A549 (cell line): Measurements from ENCODE around the gene TTC7B. TPM values are rescaled to one million over a fixed set of nuclear protein-coding genes. Genes with fewer than 3 reads are reported as not detected.

Source experiments
- ATAC-seq, 2 experiments: fragments of 200-7000 bp in 1 of 2; fragments of >200 bp in 1 of 2; cut with Nextera tagmentation in 1 of 2; cut with Tn5 transposase in 1 of 2; 3 replicates each; pipeline versions ENCODE4 v1.8.0 to v1.9.1; 2018 to 2020; ENCODE audit warnings: mild to moderate bottlenecking in 1 of 2, moderate library complexity in 1 of 2
- CTCF ChIA-PET: fragments of 300-600 bp; sonication (Branson Sonifier 250); formaldehyde crosslinking; extraction: SDS; loops from one replicate; lab custom pipeline; 2021; ENCODE audit warnings: antibody characterized with exemption, inconsistent platforms; lab: Yijun Ruan, JAX
- POLR2A ChIA-PET: fragments of 350-600 bp; formaldehyde crosslinking; extraction: SDS; loops from one replicate; lab custom pipeline; 2021; ENCODE audit warnings: antibody characterized with exemption, inconsistent platforms; lab: Yijun Ruan, JAX
- DNase-seq, 2 experiments: peaks; one replicate each; pipeline versions ENCODE4 v3.0.0 to v3.0.0-alpha.2; 2011 to 2016; ENCODE audit warnings: low read depth in 1 of 2, low spot score in 1 of 2
- FAIRE-seq: peaks from 2 replicates; lab custom pipeline; 2011; peaks lifted over from hg19 to GRCh38; lab: Jason Lieb, UNC
- H3K27ac ChIP-seq, 2 experiments: fragments of >200 bp; sonication (Bioruptor Twin); formaldehyde crosslinking; 3 replicates each; pipeline ENCODE4 v1.5.1; 2016 to 2017
- H3K4me1 ChIP-seq: fragments of >200 bp; sonication (Bioruptor Twin); formaldehyde crosslinking; 3 replicates; pipeline ENCODE4 v1.6.1; 2016
- H3K4me2 ChIP-seq: fragments of >200 bp; sonication (Bioruptor Twin); formaldehyde crosslinking; 3 replicates; pipeline ENCODE4 v1.6.1; 2016
- H3K4me3 ChIP-seq: fragments of >200 bp; sonication (Bioruptor Twin); formaldehyde crosslinking; 3 replicates; pipeline ENCODE4 v1.5.1; 2016
- H3K9me3 ChIP-seq: fragments of >200 bp; sonication (Bioruptor Twin); formaldehyde crosslinking; 3 replicates; pipeline ENCODE4 v1.6.1; 2016
- CEBPB ChIP-seq, 2 experiments: fragments of >200 bp in 1 of 2; sonication (Bioruptor Twin) in 1 of 2; formaldehyde crosslinking in 1 of 2; IDR thresholded peaks; 2 replicates each; pipeline ENCODE4 v1.6.1; 2012 to 2016
- CHD4 ChIP-seq: fragments of 200-600 bp; sonication (generic); IDR thresholded peaks from 2 replicates; pipeline ENCODE4 v1.6.1; 2016; ENCODE audit warnings: antibody characterized with exemption, mild to moderate bottlenecking, borderline replicate concordance
- EHF ChIP-seq: fragments of 250-450 bp; sonication (Bioruptor Pico); IDR thresholded peaks from 2 replicates; pipeline ENCODE4 v1.5.0; 2020; ENCODE audit warnings: mild to moderate bottlenecking
- FOXS1 ChIP-seq: fragments of 250-450 bp; sonication (Bioruptor Pico); IDR thresholded peaks from 2 replicates; pipeline ENCODE4 v1.5.0; 2020; ENCODE audit warnings: mild to moderate bottlenecking, moderate library complexity
- JUNB ChIP-seq: fragments of >200 bp; sonication (Bioruptor Twin); formaldehyde crosslinking; IDR thresholded peaks from 2 replicates; pipeline ENCODE4 v1.6.1; 2016
- KDM1A ChIP-seq: fragments of 200-600 bp; sonication (generic); IDR thresholded peaks from 2 replicates; pipeline ENCODE4 v1.6.1; 2016; ENCODE audit warnings: low read depth, mild to moderate bottlenecking
- KDM5A ChIP-seq: fragments of 200-600 bp; sonication (generic); IDR thresholded peaks from 2 replicates; pipeline ENCODE4 v1.6.1; 2016; ENCODE audit warnings: antibody characterized with exemption, mild to moderate bottlenecking
- MYC ChIP-seq: IDR thresholded peaks from 2 replicates; pipeline ENCODE4 v1.6.1; 2012; ENCODE audit warnings: mild to moderate bottlenecking, inconsistent platforms, low read length, improper control_type of control experiment, borderline replicate concordance
- PHF8 ChIP-seq: fragments of 200-600 bp; sonication (generic); IDR thresholded peaks from 2 replicates; pipeline ENCODE4 v1.6.1; 2016; ENCODE audit warnings: low read depth, mild to moderate bottlenecking, antibody characterized with exemption, moderate library complexity, borderline replicate concordance
- RARB ChIP-seq: fragments of 250-450 bp; sonication (Bioruptor Pico); IDR thresholded peaks from 2 replicates; pipeline ENCODE4 v1.8.0; 2021; ENCODE audit warnings: mild to moderate bottlenecking, moderate library complexity
- RFX5 ChIP-seq: fragments of 450-650 bp; IDR thresholded peaks from 2 replicates; pipeline ENCODE4 v1.7.1; 2014; ENCODE audit warnings: antibody characterized with exemption, mild to moderate bottlenecking, moderate library complexity
- TFCP2L1 ChIP-seq: fragments of 250-450 bp; sonication (Bioruptor Pico); IDR thresholded peaks from 2 replicates; pipeline ENCODE4 v1.5.0; 2021; ENCODE audit warnings: mild to moderate bottlenecking
- ZC3H11A ChIP-seq: fragments of 450-650 bp; IDR thresholded peaks from 2 replicates; pipeline ENCODE4 v1.6.1; 2014; ENCODE audit warnings: antibody characterized with exemption, mild to moderate bottlenecking
- ZFP36 ChIP-seq: fragments of 450-650 bp; IDR thresholded peaks from 2 replicates; pipeline ENCODE4 v1.6.1; 2014; ENCODE audit warnings: borderline replicate concordance; ENCODE audit not compliant: partially characterized antibody
- whole genome bisulfite sequencing: methylation state at CpG from one replicate; pipeline ENCODE4 v1.1.6; 2017; ENCODE audit errors: missing lambda C conversion rate; 5-methylcytosine and 5-hydroxymethylcytosine counted together
- polyA plus RNA-seq, 4 experiments: library from polyadenylated mRNA; depleted of rRNA in 3 of 4; stranded (reverse); fragments of >200 nt; fragmentation: RNase III in 1 of 4; extraction: RNeasy Plus Mini Kit Qiagen cat#74134 plus additional on column Dnase treatment in 1 of 4; gene quantifications; 2 replicates in 3 of 4; 3 replicates in 1 of 4; pipeline ENCODE4 v1.2.3, GENCODE V29; 2011 to 2017
- TF ChIP-seq, protein P1 (sequence below): fragments of >200 bp; sonication (Bioruptor Twin); formaldehyde crosslinking; IDR thresholded peaks from 3 replicates; pipeline ENCODE4 v1.6.1; 2016
- TF ChIP-seq, protein P2 (sequence below): fragments of 450-650 bp; IDR thresholded peaks from 2 replicates; pipeline ENCODE4 v1.6.1; 2014; ENCODE audit warnings: antibody characterized with exemption
- TF ChIP-seq, protein P3 (sequence below): IDR thresholded peaks from 2 replicates; pipeline ENCODE4 v1.6.1; 2012
- TF ChIP-seq, protein P4 (sequence below): fragments of >200 bp; sonication (Bioruptor Twin); formaldehyde crosslinking; IDR thresholded peaks from 3 replicates; pipeline ENCODE4 v1.5.1; 2016

TTC7B gene
- polyA plus RNA-seq, 2 of the 4 experiments (the other 2 are of a cell fraction), result 16.6 to 28.0 TPM

DNA sequence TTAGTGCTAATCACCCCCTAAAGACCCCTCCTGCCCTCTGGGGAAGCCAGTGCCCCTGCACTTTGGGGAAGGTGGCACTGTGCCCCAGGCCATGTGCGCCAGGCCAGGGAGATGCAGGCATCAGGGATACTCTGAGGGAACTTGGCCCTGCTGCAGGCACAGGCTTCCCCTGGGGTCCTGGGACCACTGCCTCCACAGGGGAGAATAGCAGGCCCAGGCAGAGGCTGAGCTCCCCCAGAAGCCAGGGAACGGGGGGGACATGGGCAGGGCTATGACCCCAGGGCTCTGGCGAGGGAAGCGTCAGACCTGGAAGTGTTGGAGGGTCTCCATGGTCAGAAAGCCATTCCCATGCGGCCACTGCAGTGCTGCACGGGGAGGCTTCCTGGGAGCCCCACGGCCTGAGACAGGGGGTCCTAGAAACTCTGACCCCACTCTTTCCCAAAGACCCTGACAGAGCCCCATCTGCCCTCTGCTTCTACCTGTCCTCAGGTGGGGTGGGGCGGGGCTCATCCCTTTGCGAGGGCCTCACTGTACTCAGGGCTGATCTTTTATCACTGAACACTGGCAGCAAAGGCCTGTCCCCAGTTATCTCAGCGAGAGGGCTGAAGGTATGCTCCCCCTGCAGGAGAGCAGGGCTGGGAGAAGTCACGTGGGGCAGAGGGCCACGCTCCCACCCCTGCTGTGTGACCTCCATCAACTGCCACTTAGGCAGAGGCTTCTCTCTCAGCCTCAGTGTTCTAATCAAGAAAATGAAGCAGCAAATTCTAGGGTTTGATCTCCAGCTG, 259.4 kb downstream of the TTC7B start:
- FAIRE-seq, result no peak

DNA sequence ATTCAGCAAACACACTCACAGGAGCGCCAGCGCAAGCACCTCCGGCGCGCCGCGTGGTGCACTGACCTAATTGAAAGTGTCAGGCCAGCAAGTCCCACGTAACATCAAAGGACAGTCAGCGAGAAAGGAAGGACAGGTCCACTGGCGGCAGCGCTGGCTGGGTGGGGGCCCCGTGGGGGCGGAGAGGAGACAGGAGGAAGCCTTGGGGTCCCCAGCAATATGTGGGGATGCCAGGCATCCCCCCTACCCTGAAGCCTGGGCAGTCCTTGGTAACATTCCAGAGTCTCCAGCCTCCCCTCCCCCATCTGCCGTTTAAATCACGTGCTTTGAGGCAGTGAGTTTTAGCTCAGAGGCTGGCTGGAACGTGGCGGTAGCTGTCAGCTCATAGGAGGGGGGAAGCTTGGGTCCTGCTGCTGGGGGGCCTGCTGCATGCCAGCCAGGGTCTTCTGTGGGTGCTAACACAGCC, 260.2 kb downstream of the TTC7B start:
- Histone ChIP-seq H3K4me3 (no peak overlapping the region), H3K9me3 (no peaks in the 10 kb centered on the region), H3K4me2 (no peak overlapping the region), H3K27ac (no peak overlapping the region), H3K4me1 (no peaks in the 10 kb centered on the region)
- CTCF ChIA-PET, result no interaction called here
- no peak for ATAC-seq
- POLR2A ChIA-PET, result no interaction called here
- WGBS, result 83% methylated on average over 14 of the region's 17 CpGs
- no peak for TF ChIP-seq FOXS1 (CRISPR knock-in tag)
- no peak for TF ChIP-seq RARB (CRISPR knock-in tag)
- TF ChIP-seq EHF (CRISPR knock-in tag), result no peak
- no peak for TF ChIP-seq ZC3H11A
- no peak for TF ChIP-seq JUNB
- TF ChIP-seq, protein P1, sequence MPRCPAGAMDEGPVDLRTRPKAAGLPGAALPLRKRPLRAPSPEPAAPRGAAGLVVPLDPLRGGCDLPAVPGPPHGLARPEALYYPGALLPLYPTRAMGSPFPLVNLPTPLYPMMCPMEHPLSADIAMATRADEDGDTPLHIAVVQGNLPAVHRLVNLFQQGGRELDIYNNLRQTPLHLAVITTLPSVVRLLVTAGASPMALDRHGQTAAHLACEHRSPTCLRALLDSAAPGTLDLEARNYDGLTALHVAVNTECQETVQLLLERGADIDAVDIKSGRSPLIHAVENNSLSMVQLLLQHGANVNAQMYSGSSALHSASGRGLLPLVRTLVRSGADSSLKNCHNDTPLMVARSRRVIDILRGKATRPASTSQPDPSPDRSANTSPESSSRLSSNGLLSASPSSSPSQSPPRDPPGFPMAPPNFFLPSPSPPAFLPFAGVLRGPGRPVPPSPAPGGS, result no peak
- TF ChIP-seq, protein P2, sequence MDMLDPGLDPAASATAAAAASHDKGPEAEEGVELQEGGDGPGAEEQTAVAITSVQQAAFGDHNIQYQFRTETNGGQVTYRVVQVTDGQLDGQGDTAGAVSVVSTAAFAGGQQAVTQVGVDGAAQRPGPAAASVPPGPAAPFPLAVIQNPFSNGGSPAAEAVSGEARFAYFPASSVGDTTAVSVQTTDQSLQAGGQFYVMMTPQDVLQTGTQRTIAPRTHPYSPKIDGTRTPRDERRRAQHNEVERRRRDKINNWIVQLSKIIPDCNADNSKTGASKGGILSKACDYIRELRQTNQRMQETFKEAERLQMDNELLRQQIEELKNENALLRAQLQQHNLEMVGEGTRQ, result no peak
- FAIRE-seq, result no peak
- DNase-seq, result no peak

More for the DNA sequence above, 259.4 kb downstream of the TTC7B start:
- ATAC-seq, result no peak
- no peaks in the 10 kb centered on the region for H3K9me3 ChIP-seq
- H3K27ac ChIP-seq, result no peak overlapping the region
- H3K4me3 ChIP-seq, result no peak overlapping the region
- CTCF ChIA-PET, result interaction anchor here (1.1 kb wide), 1 partner anchor 356 kb away, joined by 6 read pairs; no protein-coding TSS in a partner anchor
- WGBS, result 80% methylated on average over 7 of the region's 12 CpGs
- no peaks in the 10 kb centered on the region for H3K4me1 ChIP-seq
- no peak for TF ChIP-seq MYC
- no peak for TF ChIP-seq CEBPB (IDR thresholded peaks at IDR 0.05)
- TF ChIP-seq KDM1A, result no peak
- no peak for TF ChIP-seq CHD4
- TF ChIP-seq KDM5A, result no peak
- TF ChIP-seq, protein P3, sequence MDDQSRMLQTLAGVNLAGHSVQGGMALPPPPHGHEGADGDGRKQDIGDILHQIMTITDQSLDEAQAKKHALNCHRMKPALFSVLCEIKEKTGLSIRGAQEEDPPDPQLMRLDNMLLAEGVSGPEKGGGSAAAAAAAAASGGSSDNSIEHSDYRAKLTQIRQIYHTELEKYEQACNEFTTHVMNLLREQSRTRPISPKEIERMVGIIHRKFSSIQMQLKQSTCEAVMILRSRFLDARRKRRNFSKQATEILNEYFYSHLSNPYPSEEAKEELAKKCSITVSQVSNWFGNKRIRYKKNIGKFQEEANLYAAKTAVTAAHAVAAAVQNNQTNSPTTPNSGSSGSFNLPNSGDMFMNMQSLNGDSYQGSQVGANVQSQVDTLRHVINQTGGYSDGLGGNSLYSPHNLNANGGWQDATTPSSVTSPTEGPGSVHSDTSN, result no peak
- TF ChIP-seq PHF8, result no peak
- TF ChIP-seq RFX5, result no peak
- no peak for TF ChIP-seq ZFP36
- TF ChIP-seq, protein P4, sequence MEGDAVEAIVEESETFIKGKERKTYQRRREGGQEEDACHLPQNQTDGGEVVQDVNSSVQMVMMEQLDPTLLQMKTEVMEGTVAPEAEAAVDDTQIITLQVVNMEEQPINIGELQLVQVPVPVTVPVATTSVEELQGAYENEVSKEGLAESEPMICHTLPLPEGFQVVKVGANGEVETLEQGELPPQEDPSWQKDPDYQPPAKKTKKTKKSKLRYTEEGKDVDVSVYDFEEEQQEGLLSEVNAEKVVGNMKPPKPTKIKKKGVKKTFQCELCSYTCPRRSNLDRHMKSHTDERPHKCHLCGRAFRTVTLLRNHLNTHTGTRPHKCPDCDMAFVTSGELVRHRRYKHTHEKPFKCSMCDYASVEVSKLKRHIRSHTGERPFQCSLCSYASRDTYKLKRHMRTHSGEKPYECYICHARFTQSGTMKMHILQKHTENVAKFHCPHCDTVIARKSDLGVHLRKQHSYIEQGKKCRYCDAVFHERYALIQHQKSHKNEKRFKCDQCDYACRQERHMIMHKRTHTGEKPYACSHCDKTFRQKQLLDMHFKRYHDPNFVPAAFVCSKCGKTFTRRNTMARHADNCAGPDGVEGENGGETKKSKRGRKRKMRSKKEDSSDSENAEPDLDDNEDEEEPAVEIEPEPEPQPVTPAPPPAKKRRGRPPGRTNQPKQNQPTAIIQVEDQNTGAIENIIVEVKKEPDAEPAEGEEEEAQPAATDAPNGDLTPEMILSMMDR, result no peak
- TF ChIP-seq TFCP2L1, result no peak
- TF ChIP-seq, all 56 proteins: peak for 0
- H3K4me2 ChIP-seq, result no peak overlapping the region
- POLR2A ChIA-PET, result no interaction called here
- no peak for DNase-seq
